Measurements from ENCODE around the gene MOB3B.

- TF ChIP-seq ELF4 (IDR thresholded peaks at IDR 0.05) (no peak), SUZ12 (IDR thresholded peaks at IDR 0.05) (no peak), SP1 (IDR thresholded peaks at IDR 0.05) (no peak), FOXK2 (IDR thresholded peaks at IDR 0.05) (no peak), FOXM1 (IDR thresholded peaks at IDR 0.05; ENCODE audit: borderline replicate concordance) (no peak), CTBP1 (IDR thresholded peaks at IDR 0.05; ENCODE audit: borderline replicate concordance) (no peak), HDGF (IDR thresholded peaks at IDR 0.05; ENCODE audit: borderline replicate concordance) (no peak), PKNOX1 (IDR thresholded peaks at IDR 0.05) (no peak), L3MBTL2 (conservative IDR thresholded peaks at IDR 0.05) (no peak), TARDBP (IDR thresholded peaks at IDR 0.05) (no peak)
Observed at GRCh38 chr9:27373851-27374250, 155.8 kb downstream of the MOB3B start.
